GM15510 (cell line): ENCODE results near the gene RHEB.

Experiments used
- POLR2A ChIP-seq: IDR thresholded peaks from 3 replicates; pipeline ENCODE4 v1.6.1; 2011; ENCODE audit warnings: borderline replicate concordance; ENCODE audit not compliant: insufficient read length; ENCODE audit errors: extremely low read depth

RHEB gene, protein sequence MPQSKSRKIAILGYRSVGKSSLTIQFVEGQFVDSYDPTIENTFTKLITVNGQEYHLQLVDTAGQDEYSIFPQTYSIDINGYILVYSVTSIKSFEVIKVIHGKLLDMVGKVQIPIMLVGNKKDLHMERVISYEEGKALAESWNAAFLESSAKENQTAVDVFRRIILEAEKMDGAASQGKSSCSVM

DNA sequence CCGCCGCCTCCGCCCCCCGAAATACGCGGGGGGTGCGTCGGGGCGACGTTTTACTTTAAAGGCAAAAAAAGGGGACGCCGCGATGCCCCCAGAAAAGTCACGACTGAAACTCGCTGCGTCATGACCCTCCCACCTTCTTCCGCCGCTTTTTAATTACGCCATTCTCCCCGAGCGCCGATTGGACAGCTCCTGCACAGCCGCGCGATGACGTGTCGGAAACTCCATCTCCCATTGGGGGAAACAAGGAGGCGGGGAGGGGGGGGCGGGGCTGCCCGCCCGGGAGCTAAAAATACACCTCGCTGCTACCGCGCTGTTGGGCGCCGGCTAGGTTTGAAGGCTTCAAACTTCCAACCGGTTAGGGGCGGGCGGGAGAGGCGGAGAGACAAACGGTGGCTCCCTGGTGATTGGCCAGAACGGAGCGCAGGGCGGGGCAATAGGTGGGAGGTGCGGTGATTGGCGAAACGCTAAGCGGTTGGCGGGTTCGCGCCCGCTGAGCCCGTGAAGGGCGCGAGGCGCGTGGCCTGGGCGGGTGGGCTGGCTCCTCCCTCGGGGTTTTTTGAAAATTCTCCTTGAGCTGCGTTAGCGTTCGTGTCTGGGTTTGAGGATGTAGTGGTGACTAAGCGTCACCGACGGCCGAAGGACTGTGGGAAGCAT, at the start of gene RHEB:
RHEB (minus strand) TSS at position 131 of the 654 bp plus-strand sequence. CDS start 384 bp downstream, outside the sequence.
- TF ChIP-seq POLR2A: peak; percentile 43

- TF ChIP-seq POLR2A: no peak
Measured at GRCh38 chr7:151566897-151567320, 47.2 kb upstream of the RHEB start.

DNA sequence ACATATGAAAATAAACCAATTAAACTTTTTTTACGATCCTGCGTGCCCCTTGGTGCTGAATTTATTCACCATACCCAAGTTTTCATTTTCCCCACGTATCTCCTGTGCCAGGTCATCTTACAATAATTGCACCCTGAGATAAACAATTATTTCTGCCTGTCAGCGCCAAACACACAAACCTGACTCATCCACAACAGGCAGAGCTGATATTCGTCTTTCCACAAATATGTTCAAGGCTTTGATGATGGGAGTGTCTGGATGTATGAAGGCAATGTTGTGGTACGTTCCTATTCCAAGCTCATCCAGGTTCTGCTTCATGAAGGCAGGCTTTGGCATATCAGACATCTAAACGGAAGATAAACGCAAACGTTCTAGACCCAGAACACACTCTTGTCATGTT, 45.8 kb upstream of the RHEB start:
- TF ChIP-seq POLR2A: no peak

- TF ChIP-seq POLR2A: no peak
Measured at GRCh38 chr7:151560243-151560642, 40.5 kb upstream of the RHEB start.

DNA sequence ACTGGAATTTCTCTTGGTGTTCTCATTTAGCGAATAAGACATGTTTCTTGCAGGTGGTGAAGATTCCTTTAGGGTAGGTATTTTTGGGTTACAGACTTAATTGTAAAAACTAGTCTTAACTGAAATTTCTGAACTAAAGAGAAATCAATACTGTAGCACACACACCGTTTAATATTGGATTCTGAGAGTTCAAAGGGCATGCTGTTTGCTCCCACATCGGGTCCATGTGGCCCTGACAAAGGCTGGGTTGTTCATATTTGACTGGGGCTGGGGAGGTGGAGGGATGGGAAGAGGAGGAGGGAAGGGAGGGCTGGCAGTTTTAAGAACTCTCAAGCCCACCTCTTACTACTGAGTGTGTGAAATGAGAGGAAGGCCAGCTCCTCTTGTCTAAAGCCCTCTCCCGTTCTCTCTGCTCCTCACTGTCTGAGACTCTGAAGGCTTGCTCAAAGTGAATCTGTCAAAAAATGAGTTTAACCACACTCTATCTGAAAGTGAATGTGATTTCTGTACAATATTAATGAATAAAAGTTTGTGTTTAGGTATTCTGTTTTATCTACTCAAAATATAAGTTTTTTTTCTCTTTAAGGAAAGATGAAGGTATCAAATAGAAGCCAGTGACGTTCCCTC, 40.0 kb upstream of the RHEB start:
- TF ChIP-seq POLR2A: no peak

DNA sequence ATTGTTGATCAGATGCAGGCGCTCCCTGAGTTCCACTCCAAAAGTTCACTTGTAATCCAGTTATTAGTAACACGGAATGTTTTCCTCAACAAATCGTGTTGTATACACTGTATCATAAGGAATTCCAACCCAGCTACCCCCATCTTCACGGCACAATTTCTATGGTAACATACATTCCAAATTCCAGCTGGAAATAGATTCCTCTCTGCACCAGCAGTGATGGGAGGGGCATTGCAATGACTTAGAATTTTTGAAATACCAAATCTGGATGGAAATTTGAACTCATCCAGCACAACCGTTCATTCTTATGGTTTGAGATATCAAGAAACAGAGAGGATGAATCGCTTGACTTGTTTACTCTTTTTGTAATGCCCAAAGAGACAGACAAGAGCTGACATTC, 38.9 kb upstream of the RHEB start:
- TF ChIP-seq POLR2A: no peak

DNA sequence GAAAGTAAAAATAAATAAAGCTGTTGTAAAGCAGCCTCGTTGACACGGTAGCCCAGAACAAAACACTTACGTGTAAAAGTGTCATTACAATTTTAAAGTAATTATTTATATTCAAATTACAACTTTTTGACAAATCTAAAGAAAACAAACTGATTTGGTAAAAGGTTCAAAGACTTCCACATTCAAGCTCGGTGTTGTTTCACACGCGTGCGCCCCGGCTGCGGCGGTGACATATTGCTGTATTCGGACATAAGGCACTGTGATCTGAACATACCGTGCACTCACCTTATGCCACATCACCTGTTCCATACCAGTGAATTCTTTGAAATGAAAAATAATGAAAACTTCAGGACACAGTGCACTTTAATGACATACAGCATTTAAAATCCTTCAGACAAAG, 36.9 kb upstream of the RHEB start:
- no peak for TF ChIP-seq POLR2A

GRCh38 chr7:151553356-151553755, 33.7 kb upstream of the RHEB start:
- no peak for TF ChIP-seq POLR2A

GRCh38 chr7:151552352-151553028, 32.8 kb upstream of the RHEB start:
- TF ChIP-seq POLR2A: no peak

DNA sequence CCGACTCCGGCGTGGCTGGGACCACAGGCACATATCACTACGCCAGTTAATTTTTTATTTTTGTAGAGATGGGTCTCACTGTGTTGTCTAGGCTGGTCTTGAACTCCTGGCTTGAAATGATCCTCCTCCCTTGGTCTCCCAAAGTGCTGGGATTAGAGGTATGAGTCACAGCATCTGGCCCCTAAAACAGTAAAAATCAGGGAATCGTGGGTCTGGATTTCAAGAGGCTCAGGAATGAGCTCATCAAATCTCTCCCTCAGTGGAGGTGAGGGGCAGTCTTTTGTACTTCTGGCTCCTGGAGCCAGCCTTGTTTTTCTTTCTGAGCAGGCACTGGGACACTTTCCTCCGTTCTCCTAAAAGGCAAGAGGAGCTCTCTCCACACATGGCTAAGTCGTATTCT, 32.1 kb upstream of the RHEB start:
- TF ChIP-seq POLR2A: no peak

GRCh38 chr7:151550656-151551286, 31.1 kb upstream of the RHEB start:
- TF ChIP-seq POLR2A: no peak

- TF ChIP-seq POLR2A: no peak
Measured at GRCh38 chr7:151549644-151550043, 29.9 kb upstream of the RHEB start.

- no peak for TF ChIP-seq POLR2A
Measured at GRCh38 chr7:151549083-151549482, 29.4 kb upstream of the RHEB start.

DNA sequence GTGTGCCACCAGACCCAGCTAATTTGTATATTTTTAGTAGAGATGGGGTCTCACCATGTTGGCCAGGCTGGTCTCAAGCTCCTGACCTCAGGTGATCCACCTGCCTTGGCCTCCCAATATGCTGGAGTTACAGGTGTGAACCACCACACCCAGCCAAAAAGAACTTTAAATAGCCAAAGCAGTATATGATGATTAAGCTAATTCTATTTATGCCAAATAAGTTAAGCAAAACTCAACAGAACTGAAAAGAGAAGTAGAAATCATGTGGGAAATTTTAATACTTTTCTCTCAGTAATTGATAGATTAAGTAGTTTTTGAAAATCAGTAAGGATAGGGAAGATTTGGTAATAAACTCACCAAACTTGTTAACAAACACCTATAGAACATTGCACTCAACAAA, 24.5 kb upstream of the RHEB start:
- TF ChIP-seq POLR2A: no peak

GRCh38 chr7:151542606-151543130, 23.0 kb upstream of the RHEB start:
- no peak for TF ChIP-seq POLR2A

GRCh38 chr7:151541709-151542499, 22.2 kb upstream of the RHEB start:
- no peak for TF ChIP-seq POLR2A
